HEK293 (cell line): ENCODE results near the gene IMMP2L.

Experiments used
- CTCF ChIA-PET: fragments of 350-600 bp; formaldehyde crosslinking; extraction: SDS; loops from one replicate; lab custom pipeline; 2021; ENCODE audit warnings: antibody characterized with exemption; lab: Yijun Ruan, JAX
- POLR2A ChIA-PET: fragments of 300-600 bp; formaldehyde crosslinking; extraction: SDS; loops from one replicate; lab custom pipeline; 2020; ENCODE audit warnings: antibody characterized with exemption, inconsistent platforms; lab: Yijun Ruan, JAX
- H3K27ac ChIP-seq: fragments of 200-500 bp; sonication (Bioruptor generic); 2 replicates; pipeline ENCODE4 v1.5.1; 2014; ENCODE audit warnings: low read depth, low read length, control low read depth, inconsistent platforms; ENCODE audit errors: extremely low read depth
- H3K36me3 ChIP-seq, 2 experiments: fragments of 200-500 bp in 1 of 2; sonication (Bioruptor generic) in 1 of 2; 1 replicate in 1 of 2; 2 replicates in 1 of 2; pipeline ENCODE4 v1.5.1; 2014 to 2017; ENCODE audit warnings: inconsistent platforms in 2 of 2, low read length in 2 of 2; ENCODE audit not compliant: control insufficient read depth in 2 of 2, insufficient read depth in 1 of 2
- H3K4me1 ChIP-seq: fragments of 200-500 bp; sonication (Bioruptor generic); 2 replicates; pipeline ENCODE4 v1.5.1; 2014; ENCODE audit warnings: mild to moderate bottlenecking, low read length, inconsistent platforms; ENCODE audit not compliant: control insufficient read depth, insufficient read depth
- H3K4me3 ChIP-seq: 2 replicates; pipeline ENCODE4 v1.5.1; 2011; ENCODE audit warnings: low read depth, mild to moderate bottlenecking, control low read depth, low read length, moderate library complexity
- H3K9me3 ChIP-seq: fragments of 200-500 bp; sonication (Bioruptor generic); 2 replicates; pipeline ENCODE4 v1.5.1; 2014; ENCODE audit warnings: low read depth, low read length, inconsistent platforms; ENCODE audit not compliant: control insufficient read depth, insufficient read depth
- ATF2 ChIP-seq: fragments of 450-650 bp; formaldehyde crosslinking; IDR thresholded peaks from 2 replicates; pipeline ENCODE4 v1.5.1; 2016; ENCODE audit warnings: missing biosample characterization, missing genetic modification characterization, low read depth
- EGR2 ChIP-seq: fragments of 450-650 bp; formaldehyde crosslinking; IDR thresholded peaks from 2 replicates; pipeline ENCODE4 v1.5.1; 2016; ENCODE audit warnings: low read depth, missing biosample characterization, missing genetic modification characterization
- FEZF1 ChIP-seq: fragments of 450-650 bp; formaldehyde crosslinking; IDR thresholded peaks from 2 replicates; pipeline ENCODE4 v1.5.1; 2016; ENCODE audit warnings: missing biosample characterization, missing genetic modification characterization
- HIC1 ChIP-seq: fragments of 450-650 bp; formaldehyde crosslinking; IDR thresholded peaks from 2 replicates; pipeline ENCODE4 v1.5.1; 2016; ENCODE audit warnings: missing biosample characterization, missing genetic modification characterization
- MEIS1 ChIP-seq: sonication (generic); formaldehyde crosslinking; IDR thresholded peaks from 2 replicates; pipeline ENCODE4 v1.8.1; 2022; ENCODE audit warnings: missing genetic modification reagents, mild to moderate bottlenecking, borderline replicate concordance
- MZF1 ChIP-seq: fragments of 450-650 bp; formaldehyde crosslinking; IDR thresholded peaks from 2 replicates; pipeline ENCODE4 v1.5.1; 2017; ENCODE audit warnings: missing biosample characterization, missing genetic modification characterization, borderline replicate concordance
- SP3 ChIP-seq: fragments of 450-650 bp; formaldehyde crosslinking; IDR thresholded peaks from 2 replicates; pipeline ENCODE4 v1.5.1; 2016; ENCODE audit warnings: missing biosample characterization, missing genetic modification characterization
- TCF7L2 ChIP-seq: IDR thresholded peaks from 2 replicates; pipeline ENCODE4 v1.6.1; 2011; ENCODE audit warnings: low read depth, mild to moderate bottlenecking, inconsistent platforms, low read length, moderate library complexity, borderline replicate concordance
- TRIM28 ChIP-seq: IDR thresholded peaks from 2 replicates; pipeline ENCODE4 v1.6.1; 2011; ENCODE audit warnings: low read length, control low read depth, borderline replicate concordance
- WT1 ChIP-seq: fragments of 450-650 bp; formaldehyde crosslinking; IDR thresholded peaks from 2 replicates; pipeline ENCODE4 v1.5.1; 2016; ENCODE audit warnings: missing biosample characterization, missing genetic modification characterization
- YY1 ChIP-seq: fragments of 450-650 bp; formaldehyde crosslinking; IDR thresholded peaks from 2 replicates; pipeline ENCODE4 v1.5.1; 2018; ENCODE audit warnings: missing biosample characterization, missing genetic modification characterization
- ZBTB48 ChIP-seq: fragments of 450-650 bp; formaldehyde crosslinking; IDR thresholded peaks from 2 replicates; pipeline ENCODE4 v1.5.1; 2016; ENCODE audit warnings: missing biosample characterization, missing genetic modification characterization
- ZIC2 ChIP-seq: fragments of 450-650 bp; formaldehyde crosslinking; IDR thresholded peaks from 2 replicates; pipeline ENCODE4 v1.5.1; 2016; ENCODE audit warnings: missing biosample characterization, missing genetic modification characterization
- ZNF112 ChIP-seq: fragments of 450-650 bp; formaldehyde crosslinking; IDR thresholded peaks from 2 replicates; pipeline ENCODE4 v1.5.0; 2017; ENCODE audit warnings: missing biosample characterization, missing genetic modification characterization
- ZNF148 ChIP-seq: fragments of 450-650 bp; formaldehyde crosslinking; IDR thresholded peaks from 2 replicates; pipeline ENCODE4 v1.5.0; 2017; ENCODE audit warnings: missing biosample characterization, missing genetic modification characterization, borderline replicate concordance
- ZNF157 ChIP-seq: fragments of 450-650 bp; formaldehyde crosslinking; IDR thresholded peaks from 2 replicates; pipeline ENCODE4 v1.5.1; 2016; ENCODE audit warnings: missing biosample characterization, missing genetic modification characterization
- ZNF184 ChIP-seq: fragments of 450-650 bp; IDR thresholded peaks from 2 replicates; pipeline ENCODE4 v1.5.1; 2018; ENCODE audit warnings: missing biosample characterization, mild to moderate bottlenecking, missing genetic modification characterization
- ZNF2 ChIP-seq: fragments of 450-650 bp; formaldehyde crosslinking; IDR thresholded peaks from 2 replicates; pipeline ENCODE4 v1.5.1; 2016; ENCODE audit warnings: missing biosample characterization, missing genetic modification characterization
- ZNF449 ChIP-seq: fragments of 450-650 bp; formaldehyde crosslinking; IDR thresholded peaks from 2 replicates; pipeline ENCODE4 v1.5.1; 2017; ENCODE audit warnings: missing biosample characterization, mild to moderate bottlenecking, missing genetic modification characterization, moderate library complexity
- ZNF571 ChIP-seq: fragments of 450-650 bp; formaldehyde crosslinking; IDR thresholded peaks from 2 replicates; pipeline ENCODE4 v1.5.0; 2017; ENCODE audit warnings: missing biosample characterization, missing genetic modification characterization
- ZNF600 ChIP-seq: fragments of 450-650 bp; formaldehyde crosslinking; IDR thresholded peaks from 2 replicates; pipeline ENCODE4 v1.5.1; 2016; ENCODE audit warnings: missing biosample characterization, missing genetic modification characterization
- ZNF660 ChIP-seq: fragments of 450-650 bp; IDR thresholded peaks from 2 replicates; pipeline ENCODE4 v1.5.1; 2018; ENCODE audit warnings: missing biosample characterization, mild to moderate bottlenecking, missing genetic modification characterization
- ZNF768 ChIP-seq: fragments of 450-650 bp; formaldehyde crosslinking; IDR thresholded peaks from 2 replicates; pipeline ENCODE4 v1.5.1; 2018; ENCODE audit warnings: missing biosample characterization, mild to moderate bottlenecking, missing genetic modification characterization
- ZNF843 ChIP-seq: fragments of 450-650 bp; formaldehyde crosslinking; IDR thresholded peaks from 2 replicates; pipeline ENCODE4 v1.5.1; 2016; ENCODE audit warnings: missing biosample characterization, missing genetic modification characterization
- TF ChIP-seq, protein P1 (sequence below): fragments of 450-650 bp; formaldehyde crosslinking; conservative IDR thresholded peaks from 2 replicates; pipeline ENCODE4 v1.5.1; 2016; ENCODE audit warnings: low read depth, missing biosample characterization, missing genetic modification characterization

The IMMP2L gene

DNA sequence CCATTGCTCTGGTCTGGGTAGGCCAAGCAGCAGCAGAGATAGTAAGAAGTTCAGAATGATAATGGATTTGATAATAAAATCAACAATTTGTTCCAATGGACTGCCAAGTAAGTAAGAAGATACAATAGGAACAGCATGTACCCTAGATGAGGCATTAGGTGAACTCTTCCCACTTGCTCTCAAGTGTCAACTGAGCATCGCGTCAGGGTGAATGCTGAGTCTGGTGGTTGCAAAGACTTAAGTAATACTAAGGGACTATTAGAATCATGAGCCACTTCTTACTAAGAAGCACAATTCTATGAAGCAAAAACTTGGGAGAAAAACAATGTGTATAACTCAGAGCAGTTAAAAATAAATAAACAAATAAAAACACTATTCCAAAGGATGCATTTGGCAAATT lies 416.8 kb downstream of the IMMP2L start:
- Histone ChIP-seq H3K36me3 (no peaks in the 10 kb centered on the region), H3K27ac (no peak overlapping the region), H3K9me3 (no peaks in the 10 kb centered on the region), H3K4me3 (no peak overlapping the region), H3K4me1 (no peaks in the 10 kb centered on the region)
- ChIA-PET POLR2A (no interaction called here), CTCF (no interaction called here)
- TF ChIP-seq FEZF1 (tag by site-specific recombination): no peak
- TF ChIP-seq ZNF2: no peak
- TF ChIP-seq YY1 (tag by site-specific recombination): no peak
- no peak for TF ChIP-seq ZNF660 (tag by site-specific recombination)
- no peak for TF ChIP-seq ZNF600 (tag by site-specific recombination)
- no peak for TF ChIP-seq ZNF571 (tag by site-specific recombination)
- TF ChIP-seq EGR2: no peak
- no peak for TF ChIP-seq ZNF184
- TF ChIP-seq, protein P1, sequence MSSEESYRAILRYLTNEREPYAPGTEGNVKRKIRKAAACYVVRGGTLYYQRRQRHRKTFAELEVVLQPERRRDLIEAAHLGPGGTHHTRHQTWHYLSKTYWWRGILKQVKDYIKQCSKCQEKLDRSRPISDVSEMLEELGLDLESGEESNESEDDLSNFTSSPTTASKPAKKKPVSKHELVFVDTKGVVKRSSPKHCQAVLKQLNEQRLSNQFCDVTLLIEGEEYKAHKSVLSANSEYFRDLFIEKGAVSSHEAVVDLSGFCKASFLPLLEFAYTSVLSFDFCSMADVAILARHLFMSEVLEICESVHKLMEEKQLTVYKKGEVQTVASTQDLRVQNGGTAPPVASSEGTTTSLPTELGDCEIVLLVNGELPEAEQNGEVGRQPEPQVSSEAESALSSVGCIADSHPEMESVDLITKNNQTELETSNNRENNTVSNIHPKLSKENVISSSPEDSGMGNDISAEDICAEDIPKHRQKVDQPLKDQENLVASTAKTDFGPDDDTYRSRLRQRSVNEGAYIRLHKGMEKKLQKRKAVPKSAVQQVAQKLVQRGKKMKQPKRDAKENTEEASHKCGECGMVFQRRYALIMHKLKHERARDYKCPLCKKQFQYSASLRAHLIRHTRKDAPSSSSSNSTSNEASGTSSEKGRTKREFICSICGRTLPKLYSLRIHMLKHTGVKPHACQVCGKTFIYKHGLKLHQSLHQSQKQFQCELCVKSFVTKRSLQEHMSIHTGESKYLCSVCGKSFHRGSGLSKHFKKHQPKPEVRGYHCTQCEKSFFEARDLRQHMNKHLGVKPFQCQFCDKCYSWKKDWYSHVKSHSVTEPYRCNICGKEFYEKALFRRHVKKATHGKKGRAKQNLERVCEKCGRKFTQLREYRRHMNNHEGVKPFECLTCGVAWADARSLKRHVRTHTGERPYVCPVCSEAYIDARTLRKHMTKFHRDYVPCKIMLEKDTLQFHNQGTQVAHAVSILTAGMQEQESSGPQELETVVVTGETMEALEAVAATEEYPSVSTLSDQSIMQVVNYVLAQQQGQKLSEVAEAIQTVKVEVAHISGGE (tag by site-specific recombination): no peak
- no peak for TF ChIP-seq TCF7L2

- ChIA-PET CTCF (no interaction called here), POLR2A (no interaction called here)
- Histone ChIP-seq H3K36me3 (no peaks in the 10 kb centered on the region), H3K27ac (no peak overlapping the region), H3K4me1 (no peaks in the 10 kb centered on the region), H3K4me3 (no peak overlapping the region), H3K9me3 (no peaks in the 10 kb centered on the region)
- TF ChIP-seq TCF7L2: no peak
- TF ChIP-seq MZF1 (tag by site-specific recombination): no peak
- TF ChIP-seq ZNF148 (tag by site-specific recombination): no peak
- no peak for TF ChIP-seq HIC1 (tag by site-specific recombination)
- TF ChIP-seq ZNF112 (tag by site-specific recombination): no peak
- TF ChIP-seq ZNF768 (tag by site-specific recombination): no peak
- no peak for TF ChIP-seq TRIM28
- TF ChIP-seq SP3 (tag by site-specific recombination): no peak
- no peak for TF ChIP-seq ZIC2
- TF ChIP-seq ZNF157: no peak
- no peak for TF ChIP-seq ZNF843
- TF ChIP-seq ZBTB48 (tag by site-specific recombination): no peak
- TF ChIP-seq ATF2: no peak
- TF ChIP-seq MEIS1 (CRISPR knock-in tag): no peak
- TF ChIP-seq ZNF449: no peak
- no peak for TF ChIP-seq WT1 (tag by site-specific recombination)
These were observed 422.0 kb downstream of the IMMP2L start for GRCh38 chr7:111140091-111140865.
